ENCODE data around the gene RPL32.

DNA sequence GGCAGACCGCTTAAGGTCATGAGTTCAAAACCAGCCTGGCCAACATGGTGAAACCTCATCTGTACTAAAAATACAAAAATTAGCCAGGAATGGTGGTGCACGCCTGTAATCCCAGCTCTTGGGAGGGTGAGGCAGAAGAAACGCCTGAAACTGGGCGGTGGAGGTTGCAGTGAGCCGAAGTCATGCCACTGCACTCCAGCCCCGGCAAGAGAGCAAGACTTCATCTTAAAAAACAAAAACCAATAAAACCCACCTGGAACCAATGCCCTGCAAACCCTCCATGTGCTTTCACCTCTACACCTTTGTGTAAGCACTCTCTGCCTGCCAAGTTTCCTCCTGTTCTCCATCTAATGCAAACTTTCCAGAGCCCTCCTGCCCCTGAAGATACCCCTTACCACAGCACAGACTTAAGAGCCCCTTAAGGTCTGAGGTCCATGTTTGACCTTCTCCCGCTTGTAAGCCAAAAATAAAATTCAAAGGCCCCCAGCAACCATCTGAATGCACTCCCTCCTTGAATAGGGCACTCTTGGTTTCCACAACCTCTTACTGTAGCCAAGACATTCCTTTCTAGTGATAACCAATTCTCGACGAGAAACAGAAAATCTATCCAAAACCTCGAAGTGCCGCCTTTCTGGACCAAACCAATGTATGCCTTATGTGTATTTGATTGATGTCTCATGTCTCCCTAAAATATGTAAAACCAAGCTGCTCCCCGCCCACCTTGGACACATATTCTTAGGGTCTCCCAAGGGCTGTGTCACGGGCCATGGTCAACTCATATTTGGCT is 3.0 kb downstream of the RPL32 start:
- TF ChIP-seq YY1 (IDR thresholded peaks at IDR 0.05; ENCODE audit: low read depth), result no peak
- TF ChIP-seq EGR1 (IDR thresholded peaks at IDR 0.05), result no peak
- TF ChIP-seq FOXM1 (IDR thresholded peaks at IDR 0.05; ENCODE audit: borderline replicate concordance, low read depth), result no peak
- TF ChIP-seq CREB1 (IDR thresholded peaks at IDR 0.05; ENCODE audit: low read depth), result no peak
- no peak for TF ChIP-seq EP300 (IDR thresholded peaks at IDR 0.05; ENCODE audit: borderline replicate concordance)
- TF ChIP-seq, protein P1, sequence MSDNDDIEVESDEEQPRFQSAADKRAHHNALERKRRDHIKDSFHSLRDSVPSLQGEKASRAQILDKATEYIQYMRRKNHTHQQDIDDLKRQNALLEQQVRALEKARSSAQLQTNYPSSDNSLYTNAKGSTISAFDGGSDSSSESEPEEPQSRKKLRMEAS (IDR thresholded peaks at IDR 0.05), result no peak
- no peak for TF ChIP-seq TEAD4 (IDR thresholded peaks at IDR 0.05)
- no peak for TF ChIP-seq RAD21 (IDR thresholded peaks at IDR 0.05; ENCODE audit: low read depth)
- no peak for TF ChIP-seq ZBTB7A (IDR thresholded peaks at IDR 0.05; ENCODE audit: low read depth)
- no peak for TF ChIP-seq REST (IDR thresholded peaks at IDR 0.05; ENCODE audit: low read depth)
- TF ChIP-seq TCF12 (IDR thresholded peaks at IDR 0.05; ENCODE audit: low read depth), result no peak
- TF ChIP-seq NFIC (IDR thresholded peaks at IDR 0.05), result no peak
- TF ChIP-seq TAF1 (IDR thresholded peaks at IDR 0.05; ENCODE audit: low read depth), result no peak

All from Ishikawa (cell line).